Measurements from ENCODE around the gene PFDN1. TPM values are rescaled to one million over a fixed set of nuclear protein-coding genes. Genes with fewer than 3 reads are reported as not detected.

PFDN1 gene
- total RNA-seq, 1 experiment from 2014 or later = 69.1 TPM

DNA sequence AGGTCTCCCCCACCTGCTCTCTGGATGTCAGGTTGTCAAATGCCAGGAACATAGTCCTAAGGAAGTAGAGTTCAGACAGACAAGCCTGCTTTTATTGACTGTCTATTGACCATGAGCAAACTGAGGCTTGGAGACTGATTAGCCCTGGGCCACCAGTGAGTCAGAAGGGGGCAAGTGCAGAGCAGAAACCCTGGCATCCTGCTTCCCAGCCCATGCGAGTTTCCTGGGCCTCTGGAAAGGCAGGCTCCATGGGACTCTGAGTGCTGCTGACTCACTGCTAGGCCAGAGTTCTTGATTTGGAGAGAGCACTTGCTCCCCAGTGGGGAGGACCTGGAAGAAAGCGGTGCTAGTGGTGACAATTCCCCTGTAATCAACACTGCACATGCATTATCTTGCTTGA is 46.3 kb upstream of the PFDN1 start:
- DNase-seq = peak; percentile 11 to 80

DNA sequence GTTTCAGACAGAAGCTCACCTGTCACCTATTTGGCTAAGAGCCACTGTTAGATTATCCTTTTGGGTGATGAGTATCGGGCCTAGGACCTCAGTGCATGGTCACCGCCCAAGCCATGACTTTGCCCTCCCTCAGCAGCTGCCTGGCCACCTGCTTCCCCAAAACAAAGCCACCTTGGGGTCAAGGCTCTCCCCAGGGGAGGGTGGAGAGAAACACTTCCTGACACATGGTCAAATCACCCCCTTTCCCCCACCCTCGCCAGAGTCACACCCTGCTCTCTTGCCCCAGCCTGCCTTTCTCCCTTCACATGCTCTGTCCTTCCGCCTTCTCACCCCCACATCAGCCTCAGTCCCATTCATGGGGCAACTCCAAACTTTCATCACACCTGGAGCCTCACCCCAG is 45.2 kb upstream of the PFDN1 start:
- Histone ChIP-seq H3K27ac (peak overlapping the region; percentile 95), H3K4me2 (peak overlapping the region; percentile 88), H3K9me2 (ENCODE audit: insufficient read depth) (no peaks in the 10 kb centered on the region), H3K4me1 (replicated peaks; ENCODE audit: insufficient read depth) (peaks cover 70% of the 10 kb centered on the region), H2AFZ (no peak overlapping the region), H3K79me2 (ENCODE audit: low read depth) (peaks cover 42% of the 10 kb centered on the region), H3K4me3 (peak overlapping the region; percentile 94; the same call in 1 of the 2 replicates), H4K20me1 (ENCODE audit: insufficient read depth) (peaks cover 28% of the 10 kb centered on the region), H3K36me3 (ENCODE audit: low read depth) (peaks cover 12% of the 10 kb centered on the region), H3K27me3 (ENCODE audit: insufficient read depth, low read depth) (no peaks in the 10 kb centered on the region), H3F3A (ENCODE audit: insufficient read depth, low read depth) (peaks cover 61% of the 10 kb centered on the region), H3K9me3 (ENCODE audit: insufficient read depth, low read depth) (no peaks in the 10 kb centered on the region)
- no peak for TF ChIP-seq EZH2 (IDR thresholded peaks at IDR 0.05; ENCODE audit: low read depth)
- TF ChIP-seq CTCF (conservative IDR thresholded peaks at IDR 0.05) = no peak
- ChIA-PET CTCF (interaction anchor here (0.6 to 0.7 kb wide), 2 partner anchors 11 to 75 kb away, joined by 4 read pairs; no protein-coding TSS in a partner anchor), POLR2A (ENCODE audit: unreplicated experiment) (no interaction called here)
- peak; percentile 67 to 88 for DNase-seq
- BruUV-seq (replicated peaks) = no TSS peak
- intact Hi-C loops (cut with micrococcal nuclease; ENCODE audit: unreplicated experiment) = loop anchor here (5.0 kb wide), 2 partner anchors 289 to 369 kb away; partner anchors contain the start of gene TMCO6

More for the DNA sequence above, 46.3 kb upstream of the PFDN1 start:
- Histone ChIP-seq H3K4me1 (replicated peaks; ENCODE audit: insufficient read depth) (peaks cover 59% of the 10 kb centered on the region), H3K27me3 (ENCODE audit: insufficient read depth, low read depth) (no peaks in the 10 kb centered on the region), H3K79me2 (ENCODE audit: low read depth) (peaks cover 30% of the 10 kb centered on the region), H4K20me1 (ENCODE audit: insufficient read depth) (peaks cover 16% of the 10 kb centered on the region), H3K4me3 (no peak overlapping the region), H3F3A (ENCODE audit: insufficient read depth, low read depth) (peaks cover 50% of the 10 kb centered on the region), H3K36me3 (ENCODE audit: low read depth) (peaks cover 3% of the 10 kb centered on the region; the same call in 1 of the 2 replicates), H3K4me2 (peak overlapping the region; percentile 88), H3K9me3 (ENCODE audit: insufficient read depth, low read depth) (no peaks in the 10 kb centered on the region), H3K27ac (peak overlapping the region; percentile 95), H2AFZ (no peak overlapping the region), H3K9me2 (ENCODE audit: insufficient read depth) (no peaks in the 10 kb centered on the region)
- intact Hi-C loops (cut with micrococcal nuclease; ENCODE audit: unreplicated experiment) = loop anchor here (5.0 kb wide), 2 partner anchors 288 to 368 kb away; partner anchors contain the start of gene TMCO6
- CTCF ChIA-PET = interaction anchor here (0.9 kb wide), 1 partner anchor 105 kb away, joined by 4 read pairs; no protein-coding TSS in a partner anchor
- no TSS peak for BruUV-seq (replicated peaks)
- TF ChIP-seq CTCF (conservative IDR thresholded peaks at IDR 0.05) (no peak), EZH2 (IDR thresholded peaks at IDR 0.05; ENCODE audit: low read depth) (no peak)
- POLR2A ChIA-PET (ENCODE audit: unreplicated experiment) = no interaction called here

- H3K9me2 ChIP-seq (ENCODE audit: insufficient read depth) = no peaks in the 10 kb centered on the region
- no peaks in the 10 kb centered on the region for H3K27me3 ChIP-seq (ENCODE audit: insufficient read depth, low read depth)
- TF ChIP-seq CTCF (conservative IDR thresholded peaks at IDR 0.05) = no peak
- no peak for TF ChIP-seq EZH2 (IDR thresholded peaks at IDR 0.05; ENCODE audit: low read depth)
- intact Hi-C loops (cut with micrococcal nuclease; ENCODE audit: unreplicated experiment) = loop anchor here (2.0 to 5.0 kb wide), 3 partner anchors 45 to 370 kb away; partner anchors contain the start of genes PFDN1 and TMCO6
- DNase-seq = no peak
- no peak overlapping the region; the same call in 1 of the 2 replicates for H2AFZ ChIP-seq
- ChIA-PET POLR2A (ENCODE audit: unreplicated experiment) (interaction anchor here (1.5 to 2.4 kb wide), 2 partner anchors 24 to 87 kb away, joined by 10 to 21 read pairs; no protein-coding TSS in a partner anchor), CTCF (interaction anchor here (0.7 to 2.8 kb wide), 6 partner anchors 25 to 107 kb away, joined by 3 to 40 read pairs (median 10); no protein-coding TSS in a partner anchor)
- peaks cover 78% of the 10 kb centered on the region for H3K4me1 ChIP-seq (replicated peaks; ENCODE audit: insufficient read depth)
- H3K27ac ChIP-seq = peak overlapping the region; percentile 95
- H3K9me3 ChIP-seq (ENCODE audit: insufficient read depth, low read depth) = no peaks in the 10 kb centered on the region
- H3F3A ChIP-seq (ENCODE audit: insufficient read depth, low read depth) = peaks cover 69% of the 10 kb centered on the region
- H3K79me2 ChIP-seq (ENCODE audit: low read depth) = peaks cover 49% of the 10 kb centered on the region
- peaks cover 18% of the 10 kb centered on the region for H3K36me3 ChIP-seq (ENCODE audit: low read depth)
- peaks cover 35% of the 10 kb centered on the region for H4K20me1 ChIP-seq (ENCODE audit: insufficient read depth)
- H3K4me2 ChIP-seq = peak overlapping the region; percentile 88
- H3K4me3 ChIP-seq = peak overlapping the region; percentile 94
- TSS peak; percentile 38 for BruUV-seq (replicated peaks)
Observed at GRCh38 chr5:140347360-140347759, 44.5 kb upstream of the PFDN1 start.
